GM12878 (cell line): ENCODE results near the gene SGO1.
"Not testable (repeated sequence)": the region's sequence is repeated elsewhere in the genome, so short reads cannot be mapped to it uniquely, and the experiment has no call there.

Experiments used
- CREB1 ChIP-seq: IDR thresholded peaks from 2 replicates; pipeline ENCODE4 v1.6.1; 2012; ENCODE audit warnings: low read depth, mild to moderate bottlenecking, inconsistent platforms
- EZH2 ChIP-seq: IDR thresholded peaks from 2 replicates; pipeline ENCODE4 v1.6.1; 2012; ENCODE audit warnings: low read depth, mild to moderate bottlenecking, control low read depth, inconsistent platforms, low read length, borderline replicate concordance; ENCODE audit not compliant: control insufficient read depth
- POLR2A ChIP-seq: IDR thresholded peaks from 2 replicates; pipeline ENCODE4 v1.6.1; 2011; ENCODE audit warnings: low read depth, mild to moderate bottlenecking, low read length
- RCOR1 ChIP-seq: conservative IDR thresholded peaks from 2 replicates; pipeline ENCODE4 v1.6.1; 2012; ENCODE audit warnings: low read depth, low read length, improper control_type of control experiment
- RELA ChIP-seq: fragments of 450-650 bp; IDR thresholded peaks from 2 replicates; pipeline ENCODE4 v1.8.0; 2014; ENCODE audit warnings: borderline replicate concordance; ENCODE audit not compliant: partially characterized antibody
- SIN3A ChIP-seq: IDR thresholded peaks from 2 replicates; pipeline ENCODE4 v1.6.1; 2012; ENCODE audit warnings: low read depth, low read length, improper control_type of control experiment
- TCF7 ChIP-seq: IDR thresholded peaks from 2 replicates; pipeline ENCODE4 v1.6.1; 2014; ENCODE audit warnings: antibody characterized with exemption, borderline replicate concordance
- ZNF274 ChIP-seq: IDR thresholded peaks from one replicate; pipeline ENCODE4 v1.8.0; 2011; ENCODE audit not compliant: insufficient read length, insufficient read depth
- TF ChIP-seq, protein P1 (sequence below), 3 experiments: IDR thresholded peaks in 2 of 3; conservative IDR thresholded peaks in 1 of 3; 2 replicates each; pipeline ENCODE4 v1.5.1; 2011; ENCODE audit warnings: low read depth in 3 of 3, low read length in 3 of 3, mild to moderate bottlenecking in 3 of 3, control low read depth in 2 of 3, moderate library complexity in 2 of 3, inconsistent platforms in 1 of 3, mixed read lengths in 1 of 3; ENCODE audit not compliant: control insufficient read depth in 2 of 3, insufficient read depth in 1 of 3; ENCODE audit errors: extremely low read depth in 1 of 3
- TF ChIP-seq, protein P2 (sequence below): IDR thresholded peaks from 2 replicates; pipeline ENCODE4 v1.6.1; 2012; ENCODE audit warnings: low read depth, low read length, improper control_type of control experiment

- not testable (repeated sequence) for TF ChIP-seq SIN3A, RCOR1, CREB1, POLR2A, ZNF274, TCF7, RELA, EZH2
- TF ChIP-seq, protein P1, sequence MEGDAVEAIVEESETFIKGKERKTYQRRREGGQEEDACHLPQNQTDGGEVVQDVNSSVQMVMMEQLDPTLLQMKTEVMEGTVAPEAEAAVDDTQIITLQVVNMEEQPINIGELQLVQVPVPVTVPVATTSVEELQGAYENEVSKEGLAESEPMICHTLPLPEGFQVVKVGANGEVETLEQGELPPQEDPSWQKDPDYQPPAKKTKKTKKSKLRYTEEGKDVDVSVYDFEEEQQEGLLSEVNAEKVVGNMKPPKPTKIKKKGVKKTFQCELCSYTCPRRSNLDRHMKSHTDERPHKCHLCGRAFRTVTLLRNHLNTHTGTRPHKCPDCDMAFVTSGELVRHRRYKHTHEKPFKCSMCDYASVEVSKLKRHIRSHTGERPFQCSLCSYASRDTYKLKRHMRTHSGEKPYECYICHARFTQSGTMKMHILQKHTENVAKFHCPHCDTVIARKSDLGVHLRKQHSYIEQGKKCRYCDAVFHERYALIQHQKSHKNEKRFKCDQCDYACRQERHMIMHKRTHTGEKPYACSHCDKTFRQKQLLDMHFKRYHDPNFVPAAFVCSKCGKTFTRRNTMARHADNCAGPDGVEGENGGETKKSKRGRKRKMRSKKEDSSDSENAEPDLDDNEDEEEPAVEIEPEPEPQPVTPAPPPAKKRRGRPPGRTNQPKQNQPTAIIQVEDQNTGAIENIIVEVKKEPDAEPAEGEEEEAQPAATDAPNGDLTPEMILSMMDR (IDR thresholded peaks at IDR 0.05 in 2 of 3, conservative IDR thresholded peaks at IDR 0.05 in 1 of 3; ENCODE audit: control insufficient read depth in 2 of 3, extremely low read depth in 1 of 3, insufficient read depth in 1 of 3, low read depth in 3 of 3, low read length in 3 of 3) = not testable (repeated sequence)
- TF ChIP-seq, protein P2, sequence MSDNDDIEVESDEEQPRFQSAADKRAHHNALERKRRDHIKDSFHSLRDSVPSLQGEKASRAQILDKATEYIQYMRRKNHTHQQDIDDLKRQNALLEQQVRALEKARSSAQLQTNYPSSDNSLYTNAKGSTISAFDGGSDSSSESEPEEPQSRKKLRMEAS = not testable (repeated sequence)
Observed at GRCh38 chr3:20205898-20206297, 19.9 kb upstream of the SGO1 start.
